Neural progenitor cell (in vitro differentiated cells): ENCODE measurements around the gene COIL.

Experiments used
- CTCF ChIP-seq: fragments of 200-600 bp; sonication (generic); IDR thresholded peaks from 2 replicates; pipeline ENCODE4 v1.5.1; 2017; ENCODE audit warnings: antibody characterized with exemption, mild to moderate bottlenecking
- EZH2 ChIP-seq: fragments of 200-600 bp; sonication (generic); IDR thresholded peaks from 2 replicates; pipeline ENCODE4 v1.6.1; 2017; ENCODE audit warnings: antibody characterized with exemption, mild to moderate bottlenecking, moderate library complexity
- EZH2phosphoT487 ChIP-seq: fragments of 200-600 bp; sonication (generic); IDR thresholded peaks from 2 replicates; pipeline ENCODE4 v1.6.1; 2017; ENCODE audit warnings: antibody characterized with exemption

- TF ChIP-seq CTCF: no peak
- no peak for TF ChIP-seq EZH2phosphoT487
- TF ChIP-seq EZH2: no peak
These were observed 62.0 kb downstream of the COIL start for GRCh38 chr17:56898874-56899273.
